WTC11 (cell line): ENCODE measurements around the gene ABCD3.

Experiments used
- ETV6 ChIP-seq: sonication (generic); formaldehyde crosslinking; IDR thresholded peaks from 2 replicates; pipeline ENCODE4 v1.8.1; 2022; ENCODE audit warnings: mild to moderate bottlenecking, missing genetic modification reagents
- MAX ChIP-seq: sonication (generic); formaldehyde crosslinking; IDR thresholded peaks from 2 replicates; pipeline ENCODE4 v1.8.0; 2022; ENCODE audit warnings: mild to moderate bottlenecking, missing genetic modification reagents

- TF ChIP-seq ETV6 (CRISPR knock-in tag), result no peak
- TF ChIP-seq MAX (CRISPR knock-in tag), result no peak
Observed at GRCh38 chr1:94411237-94411636, 7.0 kb upstream of the ABCD3 start.
